Osteoblast (primary cell): Measurements from ENCODE around the gene WDR86. TPM values are rescaled to one million over a fixed set of nuclear protein-coding genes. Genes with fewer than 3 reads are reported as not detected.

Experiments used
- DNase-seq: peaks from one replicate; pipeline ENCODE4 v3.0.0; 2011; ENCODE audit warnings: low spot score, mixed read lengths; ENCODE audit not compliant: insufficient read length; ENCODE audit errors: missing footprints
- H2AFZ ChIP-seq: 2 replicates; pipeline ENCODE4 v1.6.0; 2011; ENCODE audit warnings: mild to moderate bottlenecking, low read length
- H3K27ac ChIP-seq: 2 replicates; pipeline ENCODE4 v1.5.1; 2011; ENCODE audit warnings: mild to moderate bottlenecking, low read depth, low read length, moderate library complexity
- H3K27me3 ChIP-seq: 2 replicates; pipeline ENCODE4 v1.6.0; 2012; ENCODE audit warnings: mild to moderate bottlenecking, control low read depth, inconsistent platforms, low read length, moderate library complexity; ENCODE audit not compliant: insufficient read depth
- H3K36me3 ChIP-seq: 2 replicates; pipeline ENCODE4 v1.5.1; 2011; ENCODE audit warnings: mild to moderate bottlenecking, low read length, control low read depth, moderate library complexity; ENCODE audit not compliant: insufficient read depth
- H3K4me1 ChIP-seq: 2 replicates; pipeline ENCODE4 v1.5.1; 2011; ENCODE audit warnings: mild to moderate bottlenecking, low read length, control low read depth, moderate library complexity; ENCODE audit not compliant: insufficient read depth
- H3K4me2 ChIP-seq: 2 replicates; pipeline ENCODE4 v1.6.0; 2011; ENCODE audit warnings: mild to moderate bottlenecking, low read length; ENCODE audit not compliant: insufficient read depth
- H3K4me3 ChIP-seq: fragments of 200-600 bp; sonication (generic); 3 replicates; pipeline ENCODE4 v1.5.1; 2012; ENCODE audit warnings: mild to moderate bottlenecking, low read length, inconsistent platforms; ENCODE audit not compliant: insufficient read depth
- H3K79me2 ChIP-seq: 2 replicates; pipeline ENCODE4 v1.6.0; 2012; ENCODE audit warnings: mild to moderate bottlenecking, low read length, control low read depth, inconsistent platforms; ENCODE audit not compliant: insufficient read depth
- H3K9me3 ChIP-seq: 2 replicates; pipeline ENCODE4 v1.5.1; 2011; ENCODE audit warnings: low read depth, low read length, control low read depth
- H4K20me1 ChIP-seq: 2 replicates; pipeline ENCODE4 v1.6.0; 2012; ENCODE audit warnings: mild to moderate bottlenecking, low read length, control low read depth; ENCODE audit not compliant: insufficient read depth
- total RNA-seq: library from RNA; depleted of rRNA; stranded (reverse); fragments of >200 nt; gene quantifications from 2 replicates; pipeline ENCODE4 v1.2.3, GENCODE V29; 2012
- TF ChIP-seq, protein P1 (sequence below): IDR thresholded peaks from 2 replicates; pipeline ENCODE4 v1.5.1; 2011; ENCODE audit warnings: mild to moderate bottlenecking, low read depth, low read length, moderate library complexity; ENCODE audit errors: extremely low read depth

The WDR86 gene
- total RNA-seq, 1 donor: 15.6 TPM

DNA sequence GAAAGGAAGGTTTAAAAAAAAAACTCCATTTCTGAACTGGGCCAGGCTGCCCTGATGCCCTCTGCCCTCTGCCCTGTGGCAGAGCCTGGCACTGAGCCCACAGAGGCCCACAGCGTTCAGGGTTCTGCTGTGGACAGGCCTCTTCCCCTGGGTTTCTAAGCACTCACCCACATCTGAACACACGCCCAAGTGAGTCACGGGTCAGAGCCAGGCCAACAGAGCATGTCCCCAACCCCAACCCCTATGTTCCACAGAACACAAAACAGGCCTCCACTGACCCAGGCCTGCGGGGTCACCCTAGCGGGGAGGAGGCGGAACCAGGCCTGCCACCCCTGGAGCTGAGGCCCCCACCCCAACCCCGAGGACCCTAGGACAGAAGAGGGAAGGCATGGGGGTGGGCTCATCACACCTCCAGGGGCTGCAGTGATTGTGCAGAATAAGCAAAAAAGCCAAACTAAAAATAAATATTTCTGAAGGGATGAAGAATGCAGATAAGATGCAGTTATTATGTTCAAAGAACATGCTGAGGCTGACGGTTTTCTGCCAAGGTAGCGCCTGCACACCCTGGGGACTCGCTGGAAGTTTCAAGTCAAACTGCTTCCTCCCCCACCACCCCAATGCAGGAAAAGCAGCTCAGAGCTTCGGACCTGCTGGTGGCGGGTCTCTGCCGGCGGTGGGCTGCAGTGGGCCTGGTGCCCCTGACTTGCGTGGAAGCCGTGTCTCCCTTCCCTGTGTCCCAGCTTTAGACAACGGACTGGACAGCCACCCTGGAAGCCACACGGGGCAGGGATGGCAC, 5.4 kb downstream of the WDR86 start:
- no peaks in the 10 kb centered on the region for H3K9me3 ChIP-seq
- TF ChIP-seq, protein P1, sequence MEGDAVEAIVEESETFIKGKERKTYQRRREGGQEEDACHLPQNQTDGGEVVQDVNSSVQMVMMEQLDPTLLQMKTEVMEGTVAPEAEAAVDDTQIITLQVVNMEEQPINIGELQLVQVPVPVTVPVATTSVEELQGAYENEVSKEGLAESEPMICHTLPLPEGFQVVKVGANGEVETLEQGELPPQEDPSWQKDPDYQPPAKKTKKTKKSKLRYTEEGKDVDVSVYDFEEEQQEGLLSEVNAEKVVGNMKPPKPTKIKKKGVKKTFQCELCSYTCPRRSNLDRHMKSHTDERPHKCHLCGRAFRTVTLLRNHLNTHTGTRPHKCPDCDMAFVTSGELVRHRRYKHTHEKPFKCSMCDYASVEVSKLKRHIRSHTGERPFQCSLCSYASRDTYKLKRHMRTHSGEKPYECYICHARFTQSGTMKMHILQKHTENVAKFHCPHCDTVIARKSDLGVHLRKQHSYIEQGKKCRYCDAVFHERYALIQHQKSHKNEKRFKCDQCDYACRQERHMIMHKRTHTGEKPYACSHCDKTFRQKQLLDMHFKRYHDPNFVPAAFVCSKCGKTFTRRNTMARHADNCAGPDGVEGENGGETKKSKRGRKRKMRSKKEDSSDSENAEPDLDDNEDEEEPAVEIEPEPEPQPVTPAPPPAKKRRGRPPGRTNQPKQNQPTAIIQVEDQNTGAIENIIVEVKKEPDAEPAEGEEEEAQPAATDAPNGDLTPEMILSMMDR: no peak
- peak overlapping the region; percentile 27 for H3K4me2 ChIP-seq
- DNase-seq: peak; percentile 97
- no peak overlapping the region for H3K27ac ChIP-seq
- H4K20me1 ChIP-seq: no peaks in the 10 kb centered on the region
- no peaks in the 10 kb centered on the region for H3K79me2 ChIP-seq
- H3K4me1 ChIP-seq: peaks cover 15% of the 10 kb centered on the region
- H3K4me3 ChIP-seq: no peak overlapping the region
- H3K36me3 ChIP-seq: no peaks in the 10 kb centered on the region
- H3K27me3 ChIP-seq: peaks cover 16% of the 10 kb centered on the region
- H2AFZ ChIP-seq: no peak overlapping the region

DNA sequence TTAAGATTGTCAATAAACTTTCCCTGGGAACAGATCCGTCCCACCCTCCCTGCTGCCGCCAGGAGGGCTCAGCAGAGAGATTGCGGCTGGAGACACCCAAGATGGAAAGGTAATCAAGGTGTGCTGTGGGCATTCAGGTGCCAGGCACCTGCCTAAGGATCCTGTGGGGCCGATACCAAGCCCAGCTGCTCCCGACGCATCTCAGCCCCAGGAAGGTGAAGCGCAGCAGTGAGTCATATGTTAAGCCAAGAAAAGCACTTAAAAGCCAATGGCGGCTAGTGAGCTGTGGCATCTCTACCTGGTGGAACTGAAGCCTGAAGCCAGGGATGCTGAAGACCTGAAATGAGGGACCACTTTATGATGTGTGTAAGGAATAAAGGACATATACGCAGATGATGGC, 6.1 kb downstream of the WDR86 start:
- H3K4me1 ChIP-seq: peaks cover 15% of the 10 kb centered on the region
- H3K79me2 ChIP-seq: no peaks in the 10 kb centered on the region
- no peak overlapping the region for H3K27ac ChIP-seq
- H3K36me3 ChIP-seq: no peaks in the 10 kb centered on the region
- no peaks in the 10 kb centered on the region for H3K9me3 ChIP-seq
- H3K27me3 ChIP-seq: peaks cover 10% of the 10 kb centered on the region
- H2AFZ ChIP-seq: peak overlapping the region; percentile 54
- TF ChIP-seq, protein P1: no peak
- peak; percentile 87 for DNase-seq
- peak overlapping the region; percentile 27 for H3K4me2 ChIP-seq
- no peak overlapping the region for H3K4me3 ChIP-seq
- no peaks in the 10 kb centered on the region for H4K20me1 ChIP-seq

DNA sequence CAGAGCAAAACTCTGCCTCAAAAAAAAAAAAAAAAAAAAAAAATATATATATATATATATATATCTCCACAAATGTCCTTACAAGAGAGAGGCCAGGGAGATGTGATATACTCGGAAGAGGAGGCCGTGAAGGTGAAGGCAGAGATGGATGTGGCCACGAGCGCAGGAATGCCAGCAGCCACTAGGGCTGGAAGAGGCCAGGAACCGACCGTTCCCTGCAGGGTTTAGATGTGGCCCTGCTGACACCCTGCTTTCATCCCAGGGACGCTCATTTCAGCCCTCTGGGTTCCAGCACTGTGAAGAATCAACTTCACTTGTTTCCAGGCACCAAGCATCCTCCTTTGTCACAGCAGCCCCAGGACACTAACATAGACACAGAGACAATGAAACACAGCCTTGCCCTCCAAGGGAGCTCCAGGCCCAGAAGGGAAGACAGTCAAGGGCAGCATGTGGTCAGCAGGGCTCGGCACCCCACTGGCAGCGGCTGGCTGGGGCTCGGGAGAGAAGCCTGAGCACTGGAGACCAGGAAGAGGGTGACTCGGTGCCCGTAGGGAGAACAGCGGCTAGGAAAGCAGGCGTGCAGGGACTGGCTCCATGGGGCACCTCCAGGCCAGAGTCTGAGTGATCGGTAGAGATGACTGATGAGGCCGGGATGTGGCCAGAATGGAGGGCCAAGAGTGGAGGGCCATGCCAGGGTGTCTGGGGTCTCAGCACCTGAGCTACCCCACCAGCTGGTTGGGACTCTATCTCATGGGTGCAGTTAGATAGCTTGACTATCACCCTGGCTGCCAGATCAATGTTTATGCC, 7.6 kb downstream of the WDR86 start:
- H3K4me1 ChIP-seq: peaks cover 15% of the 10 kb centered on the region
- H3K79me2 ChIP-seq: no peaks in the 10 kb centered on the region
- H3K4me2 ChIP-seq: no peak overlapping the region
- no peaks in the 10 kb centered on the region for H3K36me3 ChIP-seq
- H3K9me3 ChIP-seq: no peaks in the 10 kb centered on the region
- no peak overlapping the region for H3K27ac ChIP-seq
- no peak overlapping the region for H2AFZ ChIP-seq
- H4K20me1 ChIP-seq: no peaks in the 10 kb centered on the region
- TF ChIP-seq, protein P1: no peak
- DNase-seq: peak; percentile 65
- H3K4me3 ChIP-seq: no peak overlapping the region
- H3K27me3 ChIP-seq: peaks cover 2% of the 10 kb centered on the region
